ENCODE measurements around the gene TMEM80. TPM values are rescaled to one million over a fixed set of nuclear protein-coding genes. Genes with fewer than 3 reads are reported as not detected.

The TMEM80 gene
- total and polyA plus RNA-seq, 9 of the 15 experiments (the other 6 are each of a cell fraction or from before 2014, with no cell fraction given) = 5.1 to 30.1 (median 12.4) TPM

DNA sequence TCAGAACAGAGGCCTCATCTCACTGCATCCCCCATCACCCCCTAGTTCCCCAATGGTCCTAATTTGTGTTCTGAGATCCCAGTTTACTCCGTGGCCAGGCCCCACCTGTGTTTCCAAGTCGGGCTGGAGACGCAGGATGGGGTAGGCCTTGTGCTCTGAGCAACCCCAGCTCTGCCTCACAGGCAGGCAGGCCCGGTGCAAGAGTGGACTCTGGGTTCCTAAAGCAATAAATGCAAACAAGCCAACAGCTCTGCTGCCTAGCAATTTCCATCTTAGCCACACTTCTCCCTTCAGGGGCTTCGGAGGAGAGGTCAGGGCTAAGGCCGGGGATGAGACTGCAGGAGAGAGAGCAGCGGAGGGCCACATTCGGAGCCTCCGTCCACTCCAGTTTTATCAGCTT is 7.9 kb downstream of the TMEM80 start (continued):
- TF ChIP-seq, protein P1, sequence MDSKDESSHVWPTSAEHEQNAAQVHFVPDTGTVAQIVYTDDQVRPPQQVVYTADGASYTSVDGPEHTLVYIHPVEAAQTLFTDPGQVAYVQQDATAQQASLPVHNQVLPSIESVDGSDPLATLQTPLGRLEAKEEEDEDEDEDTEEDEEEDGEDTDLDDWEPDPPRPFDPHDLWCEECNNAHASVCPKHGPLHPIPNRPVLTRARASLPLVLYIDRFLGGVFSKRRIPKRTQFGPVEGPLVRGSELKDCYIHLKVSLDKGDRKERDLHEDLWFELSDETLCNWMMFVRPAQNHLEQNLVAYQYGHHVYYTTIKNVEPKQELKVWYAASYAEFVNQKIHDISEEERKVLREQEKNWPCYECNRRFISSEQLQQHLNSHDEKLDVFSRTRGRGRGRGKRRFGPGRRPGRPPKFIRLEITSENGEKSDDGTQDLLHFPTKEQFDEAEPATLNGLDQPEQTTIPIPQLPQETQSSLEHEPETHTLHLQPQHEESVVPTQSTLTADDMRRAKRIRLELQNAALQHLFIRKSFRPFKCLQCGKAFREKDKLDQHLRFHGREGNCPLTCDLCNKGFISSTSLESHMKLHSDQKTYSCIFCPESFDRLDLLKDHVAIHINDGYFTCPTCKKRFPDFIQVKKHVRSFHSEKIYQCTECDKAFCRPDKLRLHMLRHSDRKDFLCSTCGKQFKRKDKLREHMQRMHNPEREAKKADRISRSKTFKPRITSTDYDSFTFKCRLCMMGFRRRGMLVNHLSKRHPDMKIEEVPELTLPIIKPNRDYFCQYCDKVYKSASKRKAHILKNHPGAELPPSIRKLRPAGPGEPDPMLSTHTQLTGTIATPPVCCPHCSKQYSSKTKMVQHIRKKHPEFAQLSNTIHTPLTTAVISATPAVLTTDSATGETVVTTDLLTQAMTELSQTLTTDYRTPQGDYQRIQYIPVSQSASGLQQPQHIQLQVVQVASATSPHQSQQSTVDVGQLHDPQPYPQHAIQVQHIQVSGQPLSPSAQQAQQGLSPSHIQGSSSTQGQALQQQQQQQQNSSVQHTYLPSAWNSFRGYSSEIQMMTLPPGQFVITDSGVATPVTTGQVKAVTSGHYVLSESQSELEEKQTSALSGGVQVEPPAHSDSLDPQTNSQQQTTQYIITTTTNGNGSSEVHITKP (IDR thresholded peaks at IDR 0.05; ENCODE audit: partially characterized antibody) = no peak
- no peak for TF ChIP-seq LEF1 (IDR thresholded peaks at IDR 0.05)
- no peak for TF ChIP-seq POLR2AphosphoS5 (IDR thresholded peaks at IDR 0.05; ENCODE audit: control insufficient read depth, insufficient read depth, low read depth, low read length)
- no peak for TF ChIP-seq CCNT2 (IDR thresholded peaks at IDR 0.05; ENCODE audit: borderline replicate concordance, extremely low read depth, insufficient read length, low read depth, low read length)
- no peak for TF ChIP-seq NUFIP1 (IDR thresholded peaks at IDR 0.05; ENCODE audit: partially characterized antibody)
- TF ChIP-seq NFIC (IDR thresholded peaks at IDR 0.05) = no peak
- no peak for TF ChIP-seq ZNF764 (CRISPR knock-in tag; IDR thresholded peaks at IDR 0.05; ENCODE audit: low read depth)
- no peak for TF ChIP-seq MBD2 (IDR thresholded peaks at IDR 0.05; ENCODE audit: borderline replicate concordance, low read depth)
- TF ChIP-seq BCL6 (CRISPR knock-in tag; IDR thresholded peaks at IDR 0.05) = no peak
- TF ChIP-seq ZNF174 (CRISPR knock-in tag; IDR thresholded peaks at IDR 0.05) = no peak
